HCT116 (cell line): Measurements from ENCODE around the gene SARM1. TPM values are rescaled to one million over a fixed set of nuclear protein-coding genes. Genes with fewer than 3 reads are reported as not detected.

Source experiments
- ATAC-seq: fragments of 200-7000 bp; cut with Tn5 transposase; 2 replicates; pipeline ENCODE4 v1.9.1; 2020; ENCODE audit warnings: mild to moderate bottlenecking, moderate library complexity
- BruUV-seq: library from RNA; stranded (reverse); fragments of 400-500 nt; replicated peaks from 2 replicates; lab custom pipeline; 2021; lab: Mats Ljungman, UMichigan
- CTCF ChIA-PET: fragments of 300-600 bp; sonication (Branson Sonifier 250); formaldehyde crosslinking; loops from one replicate; lab custom pipeline; 2021; ENCODE audit warnings: antibody characterized with exemption; lab: Charles Lee
- POLR2A ChIA-PET: fragments of 300-600, 350-600 bp; sonication (Branson Sonifier 250); formaldehyde crosslinking; loops from one replicate; lab custom pipeline; 2021; ENCODE audit warnings: antibody characterized with exemption; lab: Charles Lee
- RAD21 ChIA-PET, 2 experiments: fragments of 300-600 bp; sonication (Branson Sonifier 250); formaldehyde crosslinking; loops; one replicate each; lab custom pipeline; 2023; ENCODE audit warnings: low total read pairs in 2 of 2; ENCODE audit not compliant: uncharacterized antibody in 2 of 2, unreplicated experiment in 2 of 2, low non-redundant PET in 1 of 2; lab: Charles Lee
- DNase-seq: peaks from one replicate; pipeline ENCODE4 v3.0.0-alpha.2; 2010; ENCODE audit warnings: low read depth, low spot score
- H2AFZ ChIP-seq: fragments of 200-600 bp; shearing (Covaris generic), sonication (generic); 2 replicates; pipeline ENCODE4 v1.6.1; 2017; ENCODE audit warnings: low read depth, mixed run types, mixed read lengths, antibody characterized with exemption, low read length; ENCODE audit not compliant: poor library complexity, severe bottlenecking
- H3K27ac ChIP-seq: 2 replicates; pipeline ENCODE4 v1.5.1; 2012; ENCODE audit warnings: low read depth, low read length
- H3K27me3 ChIP-seq: fragments of 200-600 bp; sonication (generic); 2 replicates; pipeline ENCODE4 v1.6.1; 2016; ENCODE audit warnings: mixed run types, low read length, mixed read lengths; ENCODE audit not compliant: insufficient read depth
- H3K36me3 ChIP-seq, 2 experiments: fragments of 200-500 bp in 1 of 2; fragments of 200-600 bp in 1 of 2; sonication (Bioruptor generic) in 1 of 2; sonication (generic) in 1 of 2; 2 replicates each; pipeline versions ENCODE4 v1.5.1 to v1.6.1; 2014 to 2016; ENCODE audit warnings: low read length in 2 of 2, inconsistent platforms in 1 of 2, mixed read lengths in 1 of 2, mixed run types in 1 of 2; ENCODE audit not compliant: insufficient read depth in 2 of 2, control insufficient read depth in 1 of 2
- H3K4me1 ChIP-seq, 2 experiments: fragments of 200-600 bp in 1 of 2; sonication (generic) in 1 of 2; 2 replicates each; pipeline versions ENCODE4 v1.5.1 to v1.6.1; 2012 to 2017; ENCODE audit warnings: low read length in 2 of 2, inconsistent platforms in 1 of 2, mild to moderate bottlenecking in 1 of 2, mixed read lengths in 1 of 2, mixed run types in 1 of 2, moderate library complexity in 1 of 2; ENCODE audit not compliant: insufficient read depth in 2 of 2, control insufficient read depth in 1 of 2
- H3K4me2 ChIP-seq: fragments of 200-600 bp; sonication (generic); 2 replicates; pipeline ENCODE4 v1.6.1; 2017; ENCODE audit warnings: mixed run types, low read length, mixed read lengths
- H3K4me3 ChIP-seq, 2 experiments: fragments of 200-600 bp in 1 of 2; sonication (generic) in 1 of 2; replicated peaks in 1 of 2; 2 replicates each; pipeline ENCODE4 v1.5.1; 2011 to 2016; ENCODE audit warnings: low read length in 2 of 2, control low read depth in 1 of 2, low read depth in 1 of 2, mild to moderate bottlenecking in 1 of 2, mixed read lengths in 1 of 2, mixed run types in 1 of 2
- H3K79me2 ChIP-seq: fragments of 200-600 bp; sonication (generic); 2 replicates; pipeline ENCODE4 v1.6.1; 2017; ENCODE audit warnings: mild to moderate bottlenecking, mixed run types, low read length, moderate library complexity, mixed read lengths; ENCODE audit not compliant: insufficient read depth
- H3K9ac ChIP-seq: fragments of 200-600 bp; sonication (generic); 2 replicates; pipeline ENCODE4 v1.6.1; 2016; ENCODE audit warnings: low read length, mixed read lengths
- H3K9me2 ChIP-seq: fragments of 200-600 bp; sonication (generic), shearing (Covaris generic); 2 replicates; pipeline ENCODE4 v1.6.1; 2017; ENCODE audit warnings: mixed run types, mild to moderate bottlenecking, moderate library complexity; ENCODE audit not compliant: insufficient read depth
- H3K9me3 ChIP-seq, 2 experiments: fragments of 200-500 bp in 1 of 2; fragments of 200-600 bp in 1 of 2; sonication (Bioruptor generic) in 1 of 2; sonication (generic) in 1 of 2; 2 replicates each; pipeline ENCODE4 v1.6.1; 2014 to 2017; ENCODE audit warnings: low read length in 2 of 2, mixed read lengths in 2 of 2, inconsistent platforms in 1 of 2, low read depth in 1 of 2, mild to moderate bottlenecking in 1 of 2, mixed run types in 1 of 2, moderate library complexity in 1 of 2; ENCODE audit not compliant: control insufficient read depth in 1 of 2, insufficient read depth in 1 of 2
- H4K20me1 ChIP-seq: fragments of 200-600 bp; sonication (generic), shearing (Covaris generic); 2 replicates; pipeline ENCODE4 v1.6.1; 2017; ENCODE audit warnings: mixed run types, mild to moderate bottlenecking, moderate library complexity; ENCODE audit not compliant: insufficient read depth
- CEBPB ChIP-seq: IDR thresholded peaks from 2 replicates; pipeline ENCODE4 v1.6.1; 2012; ENCODE audit warnings: low read depth
- POLR2A ChIP-seq: IDR thresholded peaks from 2 replicates; pipeline ENCODE4 v1.7.0; 2011; ENCODE audit warnings: borderline replicate concordance; ENCODE audit not compliant: insufficient read depth, insufficient read length; ENCODE audit errors: extremely low read depth
- POLR2AphosphoS5 ChIP-seq: IDR thresholded peaks from 2 replicates; pipeline ENCODE4 v1.6.1; 2011; ENCODE audit warnings: mild to moderate bottlenecking, low read depth, low read length, moderate library complexity
- SIN3A ChIP-seq: IDR thresholded peaks from 2 replicates; pipeline ENCODE4 v1.6.1; 2012; ENCODE audit warnings: low read depth
- SRF ChIP-seq: IDR thresholded peaks from 2 replicates; pipeline ENCODE4 v1.6.1; 2012; ENCODE audit warnings: low read depth
- TCF7L2 ChIP-seq: IDR thresholded peaks from 2 replicates; pipeline ENCODE4 v1.7.0; 2011; ENCODE audit warnings: borderline replicate concordance, inconsistent platforms; ENCODE audit not compliant: insufficient read depth, insufficient read length; ENCODE audit errors: extremely low read depth
- intact Hi-C: fragments of 100-400 bp; cut with micrococcal nuclease; formaldehyde crosslinking; loops from 2 replicates; pipeline ENCODE4 v1.10.0; 2022
- total RNA-seq: library from RNA; stranded (reverse); gene quantifications from one replicate; pipeline ENCODE4 v1.2.1, GENCODE V29; 2021; ENCODE audit not compliant: unreplicated experiment

SARM1 gene
- total RNA-seq, 1 experiment from 2014 or later = 1.3 TPM

DNA sequence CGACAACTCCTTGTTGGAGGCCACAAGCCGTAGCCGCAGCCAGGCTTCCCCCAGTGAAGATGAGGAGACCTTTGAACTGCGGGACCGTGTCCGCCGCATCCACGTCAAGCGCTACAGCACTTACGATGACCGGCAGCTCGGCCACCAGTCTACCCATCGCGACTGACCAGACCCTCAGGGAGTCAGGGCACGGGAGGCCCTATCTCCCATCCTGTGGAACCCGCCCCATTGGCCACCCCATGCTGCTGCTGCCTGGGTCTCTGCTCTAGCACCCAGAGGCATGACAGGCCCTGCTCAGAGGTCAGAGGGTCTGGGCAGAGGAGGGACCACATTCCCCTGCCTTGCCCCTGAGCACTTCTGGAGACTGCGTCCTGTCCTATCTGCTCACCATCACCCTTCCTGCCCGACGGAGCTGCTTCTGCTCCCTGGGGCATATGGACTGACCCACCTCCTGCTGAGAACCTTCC, 27.0 kb upstream of the SARM1 start:
- RAD21 ChIA-PET = no interaction called here
- no peak overlapping the region for H3K4me3 ChIP-seq
- no peak overlapping the region for H3K27ac ChIP-seq
- no peak for TF ChIP-seq POLR2A
- no peak for TF ChIP-seq TCF7L2
- TF ChIP-seq SIN3A = no peak
- TF ChIP-seq POLR2AphosphoS5 = no peak
- TF ChIP-seq SRF = no peak
- TF ChIP-seq CEBPB = no peak
- intact Hi-C loops = no loop called here
- H4K20me1 ChIP-seq = no peaks in the 10 kb centered on the region
- BruUV-seq = no TSS peak
- H3K4me2 ChIP-seq = no peak overlapping the region
- H3K9me2 ChIP-seq = no peaks in the 10 kb centered on the region
- CTCF ChIA-PET = no interaction called here
- H3K9ac ChIP-seq = no peak overlapping the region
- peaks cover 0 to 9% of the 10 kb centered on the region in 2 experiments; a peak in 2 of 4 replicates for H3K4me1 ChIP-seq
- peaks cover 35 to 63% of the 10 kb centered on the region in 2 experiments for H3K36me3 ChIP-seq
- ATAC-seq (no peak), DNase-seq (no peak)
- POLR2A ChIA-PET = no interaction called here
- H3K79me2 ChIP-seq = no peaks in the 10 kb centered on the region; the same call in 1 of the 2 replicates
- H2AFZ ChIP-seq = no peak overlapping the region
- H3K9me3 ChIP-seq = no peaks in the 10 kb centered on the region
- no peaks in the 10 kb centered on the region for H3K27me3 ChIP-seq

DNA sequence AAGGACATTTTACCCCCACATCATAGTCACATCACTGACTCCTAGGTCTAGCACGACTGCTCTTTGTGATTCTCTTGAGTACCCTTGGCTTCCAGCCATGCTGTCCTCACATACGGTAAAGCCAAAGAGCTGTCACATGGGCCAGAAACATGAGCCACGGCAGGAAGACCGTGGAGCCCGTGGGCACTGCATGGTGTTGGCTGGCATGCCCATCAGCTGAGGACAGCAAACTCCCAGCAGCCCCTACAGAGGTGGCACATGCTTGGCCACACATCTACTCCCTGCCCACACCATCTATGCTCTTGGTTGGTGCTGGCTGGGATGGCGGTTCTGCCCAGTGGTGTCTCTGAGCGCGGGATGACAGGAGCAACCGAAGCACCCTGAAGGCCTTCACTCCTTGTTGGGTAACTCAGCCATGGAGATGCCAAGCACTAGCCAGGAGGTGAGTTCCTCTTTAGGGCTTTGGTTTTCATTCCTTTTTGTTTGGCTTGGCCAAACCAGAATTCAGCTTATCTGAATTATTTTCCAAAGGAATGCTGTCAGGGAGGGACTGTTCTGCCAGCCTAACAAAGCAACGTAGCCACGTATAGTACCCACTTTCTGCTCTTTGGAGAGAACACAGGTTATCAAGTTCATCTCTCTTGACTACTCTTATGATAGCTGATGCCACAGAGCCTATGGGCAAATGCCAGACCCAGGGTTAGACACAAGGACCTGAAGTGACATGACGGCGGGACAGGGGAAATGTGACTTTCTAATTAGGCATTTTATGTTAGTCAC, 25.9 kb upstream of the SARM1 start:
- Histone ChIP-seq H3K27ac (no peak overlapping the region), H3K9me2 (no peaks in the 10 kb centered on the region), H3K79me2 (no peaks in the 10 kb centered on the region), H2AFZ (no peak overlapping the region), H3K27me3 (no peaks in the 10 kb centered on the region), H4K20me1 (no peaks in the 10 kb centered on the region), H3K4me1 (peaks cover 0 to 9% of the 10 kb centered on the region in 2 experiments; a peak in 2 of 4 replicates)
- no TSS peak for BruUV-seq
- DNase-seq = no peak
- POLR2A ChIA-PET = no interaction called here
- CTCF ChIA-PET = interaction anchor here (1.0 kb wide), 1 partner anchor 9 kb away, joined by 3 read pairs; no protein-coding TSS in a partner anchor
- intact Hi-C loops = no loop called here
- TF ChIP-seq SRF (no peak), POLR2AphosphoS5 (peak; percentile 41)
- TF ChIP-seq, all 23 proteins: peak for 1
- Histone ChIP-seq H3K9ac (no peak overlapping the region), H3K4me2 (no peak overlapping the region), H3K4me3 (no peak overlapping the region), H3K36me3 (peaks cover 38 to 62% of the 10 kb centered on the region in 2 experiments), H3K9me3 (no peaks in the 10 kb centered on the region)
- no peak for ATAC-seq
- RAD21 ChIA-PET = no interaction called here
